Ovary (tissue), 3 donors: ENCODE measurements around the gene TUBB1.

Experiments used
- EP300 ChIP-seq: sonication (generic); formaldehyde crosslinking; IDR thresholded peaks from one replicate; pipeline ENCODE4 v1.6.1; 2017; ENCODE audit warnings: antibody characterized with exemption
- POLR2A ChIP-seq: fragments of 450-650 bp; IDR thresholded peaks from one replicate; pipeline ENCODE4 v1.6.1; 2017; ENCODE audit warnings: antibody characterized with exemption, mild to moderate bottlenecking, moderate library complexity
- TF ChIP-seq, protein P1 (sequence below), 3 donors: fragments of 450-650 bp in 2 of 3; fragments of 200-600 bp in 1 of 3; IDR thresholded peaks; one replicate each; pipeline versions ENCODE4 v1.5.1 to v1.8.0; 2016 to 2022; ENCODE audit warnings: antibody characterized with exemption in 3 of 3, mild to moderate bottlenecking in 1 of 3
- donor health status: DM: no; HTN: no; CAD: no.

DNA sequence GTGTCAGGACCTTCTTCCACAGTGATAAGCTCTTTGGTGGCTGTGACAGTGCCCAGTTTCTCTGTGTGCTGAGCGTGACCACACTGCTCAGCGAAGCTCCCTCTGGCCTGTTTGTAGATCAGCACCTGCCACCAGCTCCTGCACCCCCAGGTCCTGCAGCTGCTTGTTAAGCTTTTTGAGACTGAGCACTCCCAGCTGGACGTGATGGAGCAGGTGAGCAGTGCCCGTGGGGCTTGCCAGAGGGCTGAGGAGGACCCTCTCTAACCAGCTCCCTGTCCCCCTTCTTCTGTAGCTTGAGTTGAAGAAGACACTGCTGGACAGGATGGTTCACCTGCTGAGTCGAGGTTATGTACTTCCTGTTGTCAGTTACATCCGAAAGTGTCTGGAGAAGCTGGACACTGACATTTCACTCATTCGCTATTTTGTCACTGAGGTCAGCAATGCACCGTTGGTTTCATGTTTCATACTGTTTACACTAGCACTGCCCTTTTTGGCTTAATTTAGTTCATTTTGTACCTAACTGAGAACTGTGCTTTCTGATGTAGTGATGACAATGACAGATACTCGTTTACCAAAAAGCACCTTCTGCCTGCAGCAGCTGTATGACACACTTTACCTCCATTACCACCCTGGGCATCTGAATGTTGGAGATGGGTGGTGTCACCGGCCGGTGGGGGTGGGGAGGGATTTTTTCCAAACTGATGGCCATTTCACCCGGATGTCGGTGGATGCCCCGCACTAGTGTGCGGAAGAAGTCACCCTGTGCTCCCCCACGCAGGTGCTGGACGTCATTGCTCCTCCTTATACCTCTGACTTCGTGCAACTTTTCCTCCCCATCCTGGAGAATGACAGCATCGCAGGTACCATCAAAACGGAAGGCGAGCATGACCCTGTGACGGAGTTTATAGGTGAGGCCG, 25.6 kb upstream of the TUBB1 start:
- TF ChIP-seq, protein P1, sequence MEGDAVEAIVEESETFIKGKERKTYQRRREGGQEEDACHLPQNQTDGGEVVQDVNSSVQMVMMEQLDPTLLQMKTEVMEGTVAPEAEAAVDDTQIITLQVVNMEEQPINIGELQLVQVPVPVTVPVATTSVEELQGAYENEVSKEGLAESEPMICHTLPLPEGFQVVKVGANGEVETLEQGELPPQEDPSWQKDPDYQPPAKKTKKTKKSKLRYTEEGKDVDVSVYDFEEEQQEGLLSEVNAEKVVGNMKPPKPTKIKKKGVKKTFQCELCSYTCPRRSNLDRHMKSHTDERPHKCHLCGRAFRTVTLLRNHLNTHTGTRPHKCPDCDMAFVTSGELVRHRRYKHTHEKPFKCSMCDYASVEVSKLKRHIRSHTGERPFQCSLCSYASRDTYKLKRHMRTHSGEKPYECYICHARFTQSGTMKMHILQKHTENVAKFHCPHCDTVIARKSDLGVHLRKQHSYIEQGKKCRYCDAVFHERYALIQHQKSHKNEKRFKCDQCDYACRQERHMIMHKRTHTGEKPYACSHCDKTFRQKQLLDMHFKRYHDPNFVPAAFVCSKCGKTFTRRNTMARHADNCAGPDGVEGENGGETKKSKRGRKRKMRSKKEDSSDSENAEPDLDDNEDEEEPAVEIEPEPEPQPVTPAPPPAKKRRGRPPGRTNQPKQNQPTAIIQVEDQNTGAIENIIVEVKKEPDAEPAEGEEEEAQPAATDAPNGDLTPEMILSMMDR (IDR thresholded peaks at IDR 0.05): no peak
- no peak for TF ChIP-seq EP300
- no peak for TF ChIP-seq POLR2A
